B cell (primary cell): ENCODE data around the gene TAS2R60. TPM values are rescaled to one million over a fixed set of nuclear protein-coding genes. Genes with fewer than 3 reads are reported as not detected.

Source experiments
- ATAC-seq: fragments of 200-7000 bp; cut with Tn5 transposase; one replicate; pipeline ENCODE4 v1.10.0; 2021; ENCODE audit warnings: low read depth, mild to moderate bottlenecking, moderate number of reproducible peaks, moderate library complexity
- CTCF ChIA-PET: fragments of 350-600 bp; sonication (Branson Sonifier 250); formaldehyde crosslinking; loops from one replicate; lab custom pipeline; 2021; ENCODE audit warnings: antibody characterized with exemption, inconsistent platforms; lab: Charles Lee
- POLR2A ChIA-PET: fragments of 350-600 bp; sonication (Branson Sonifier 250); formaldehyde crosslinking; loops from one replicate; lab custom pipeline; 2021; ENCODE audit warnings: antibody characterized with exemption; lab: Charles Lee
- DNase-seq: peaks from one replicate; pipeline ENCODE4 v3.0.0; 2013
- H2AFZ ChIP-seq: 2 replicates; pipeline ENCODE4 v1.6.1; 2012; ENCODE audit warnings: mild to moderate bottlenecking, low read depth, low read length; ENCODE audit not compliant: insufficient read depth, poor library complexity, severe bottlenecking
- H3K27ac ChIP-seq, 2 donors: 1 replicate in 1 of 2; 2 replicates in 1 of 2; pipeline ENCODE4 v1.5.1; 2012 to 2013; ENCODE audit warnings: low read length in 2 of 2, mild to moderate bottlenecking in 2 of 2, moderate library complexity in 1 of 2
- H3K27me3 ChIP-seq, 4 experiments: fragments of 200-600 bp in 1 of 4; sonication (generic) in 1 of 4; replicated peaks in 1 of 4; 1 replicate in 2 of 4; 2 replicates in 2 of 4; pipeline versions ENCODE4 v1.6.1 to v1.7.0; 2013 to 2016; ENCODE audit warnings: low read length in 3 of 4, mild to moderate bottlenecking in 2 of 4, mixed read lengths in 1 of 4, moderate library complexity in 1 of 4; ENCODE audit not compliant: insufficient read depth in 4 of 4, control insufficient read depth in 3 of 4; ENCODE audit errors: control extremely low read depth in 1 of 4
- H3K36me3 ChIP-seq, 2 experiments: replicated peaks in 1 of 2; 1 replicate in 1 of 2; 2 replicates in 1 of 2; pipeline versions ENCODE4 v1.6.1 to v1.7.1; 2013; ENCODE audit warnings: low read length in 1 of 2; ENCODE audit not compliant: insufficient read depth in 2 of 2, control insufficient read depth in 1 of 2; ENCODE audit errors: control extremely low read depth in 1 of 2, extremely low read depth in 1 of 2
- H3K4me1 ChIP-seq, 2 donors: fragments of 200-600 bp in 1 of 2; sonication (generic) in 1 of 2; 1 replicate in 1 of 2; 2 replicates in 1 of 2; pipeline versions ENCODE4 v1.5.1 to v1.6.1; 2013 to 2017; ENCODE audit warnings: low read length in 2 of 2; ENCODE audit not compliant: control insufficient read depth in 2 of 2, insufficient read depth in 2 of 2
- H3K4me2 ChIP-seq: replicated peaks from 2 replicates; pipeline ENCODE3; 2012; ENCODE audit warnings: mild to moderate bottlenecking, low read depth, low read length; ENCODE audit not compliant: poor library complexity, severe bottlenecking
- H3K4me3 ChIP-seq, 5 experiments: fragments of 200-600 bp in 1 of 5; sonication (generic) in 1 of 5; 1 replicate in 3 of 5; 2 replicates in 2 of 5; pipeline versions ENCODE4 v1.5.1 to v1.7.0; 2011 to 2016; ENCODE audit warnings: low read length in 4 of 5, mild to moderate bottlenecking in 4 of 5, low read depth in 2 of 5, control low read depth in 1 of 5, moderate library complexity in 1 of 5; ENCODE audit not compliant: insufficient read depth in 1 of 5; ENCODE audit errors: control extremely low read depth in 1 of 5, extremely low read depth in 1 of 5
- H3K79me2 ChIP-seq: fragments of 200-600 bp; sonication (generic); one replicate; pipeline ENCODE4 v1.6.0; 2016; ENCODE audit warnings: low read length; ENCODE audit not compliant: control insufficient read depth, insufficient read depth
- H3K9ac ChIP-seq: fragments of 200-600 bp; sonication (generic); 2 replicates; pipeline ENCODE4 v1.6.1; 2017; ENCODE audit warnings: mild to moderate bottlenecking, low read length, moderate library complexity
- H3K9me3 ChIP-seq, 3 donors: one replicate each; pipeline versions ENCODE4 v1.6.1 to v1.7.1; 2013; ENCODE audit warnings: low read length in 2 of 3; ENCODE audit not compliant: control insufficient read depth in 2 of 3, insufficient read depth in 1 of 3; ENCODE audit errors: control extremely low read depth in 1 of 3
- H4K20me1 ChIP-seq: 2 replicates; pipeline ENCODE4 v1.6.0; 2012; ENCODE audit warnings: mild to moderate bottlenecking, low read length; ENCODE audit not compliant: insufficient read depth, control insufficient read depth, poor library complexity, severe bottlenecking
- H3K27ac Mint-ChIP-seq: one replicate; pipeline ENCODE4 v1.8.0; 2021; ENCODE audit warnings: mixed read lengths
- H3K27me3 Mint-ChIP-seq: one replicate; pipeline ENCODE4 v1.8.0; 2021; ENCODE audit warnings: mixed read lengths
- H3K4me1 Mint-ChIP-seq: one replicate; pipeline ENCODE4 v1.8.0; 2021; ENCODE audit warnings: mixed read lengths
- H3K4me3 Mint-ChIP-seq: one replicate; pipeline ENCODE4 v1.8.0; 2021; ENCODE audit warnings: mixed read lengths
- H3K9me3 Mint-ChIP-seq: one replicate; pipeline ENCODE4 v1.8.0; 2022; ENCODE audit warnings: mixed read lengths; ENCODE audit not compliant: insufficient read depth
- EZH2 ChIP-seq: IDR thresholded peaks from 2 replicates; pipeline ENCODE4 v1.6.1; 2012; ENCODE audit warnings: borderline replicate concordance, low read depth, mild to moderate bottlenecking, moderate library complexity, low read length; ENCODE audit not compliant: insufficient read depth, poor library complexity, severe bottlenecking
- WGBS: methylation state at CpG from one replicate; pipeline ENCODE4 v1.1.5; 2013; ENCODE audit warnings: missing lambda C conversion rate; ENCODE audit not compliant: insufficient coverage; 5-methylcytosine and 5-hydroxymethylcytosine counted together
- intact Hi-C: fragments of 100-400 bp; cut with micrococcal nuclease; formaldehyde crosslinking; loops from one replicate; pipeline ENCODE4 v1.10.0; 2022
- polyA plus RNA-seq: library from polyadenylated mRNA; depleted of rRNA; stranded (reverse); fragments of >200 nt; gene quantifications from 2 replicates; pipeline ENCODE4 v1.2.3, GENCODE V29; 2012
- total RNA-seq, 2 donors: library from RNA; stranded (reverse); fragments of 120-200 nt in 1 of 2; gene quantifications; 1 replicate in 1 of 2; 2 replicates in 1 of 2; pipeline versions ENCODE4 v1.2.3 to v1.2.4, GENCODE V29; 2013 to 2022
- TF ChIP-seq, protein P1 (sequence below): fragments of 200-600 bp; IDR thresholded peaks from one replicate; pipeline ENCODE4 v1.8.0; 2022; ENCODE audit warnings: antibody characterized with exemption, mild to moderate bottlenecking

TAS2R60 gene
- total and polyA plus RNA-seq, 2 donors (not counting 1 experiment from before 2014, with no cell fraction given), result not detected

DNA sequence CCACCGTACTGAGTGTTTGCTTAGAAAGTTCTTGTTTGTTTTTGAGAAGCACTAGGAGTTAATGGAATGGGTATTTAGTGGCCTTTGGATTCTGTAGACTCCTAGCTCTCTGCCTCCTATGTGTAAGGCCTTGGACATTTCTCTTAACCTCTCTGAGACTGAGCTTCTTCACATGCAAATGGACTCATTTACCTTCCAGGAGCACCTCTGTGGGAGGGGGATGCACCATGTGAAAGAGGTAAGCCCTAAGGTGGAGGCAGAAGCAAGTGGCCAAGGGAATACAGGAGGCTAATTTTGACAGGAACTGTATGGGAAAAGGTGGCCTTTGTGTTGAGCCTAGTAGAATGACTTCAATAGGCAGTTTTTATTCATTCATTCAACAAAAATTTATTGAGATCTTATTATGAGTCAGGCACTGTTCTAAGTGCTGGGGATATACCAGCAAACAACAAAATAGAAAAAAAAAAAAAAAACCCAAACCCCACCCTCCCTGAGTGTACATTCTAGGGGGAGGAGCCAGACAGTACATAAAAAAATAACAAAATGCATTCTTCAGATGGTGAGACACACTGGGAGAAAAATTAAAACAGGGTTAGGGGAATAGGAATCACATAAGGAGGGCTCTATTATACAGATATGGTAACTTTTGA is 25.4 kb upstream of the TAS2R60 start:
- no peak overlapping the region for H3K27ac Mint-ChIP-seq
- intact Hi-C loops, result loop anchor here (10.0 kb wide), 1 partner anchor 53 kb away; the partner anchor contains the start of gene FAM131B
- H3K4me3 Mint-ChIP-seq, result no peak overlapping the region
- Histone ChIP-seq H3K4me1 (no peaks in the 10 kb centered on the region), H3K79me2 (no peaks in the 10 kb centered on the region), H3K9me3 (no peaks in the 10 kb centered on the region), H3K4me2 (no peak overlapping the region), H4K20me1 (no peaks in the 10 kb centered on the region), H3K27ac (no peak overlapping the region), H3K27me3 (peaks cover 0 to 24% (median 14%) of the 10 kb centered on the region in 4 experiments), H3K36me3 (no peaks in the 10 kb centered on the region), H2AFZ (no peak overlapping the region), H3K4me3 (no peak overlapping the region), H3K9ac (no peak overlapping the region)
- WGBS, result no CpG with 5 or more reads among the region's 1 CpG
- TF ChIP-seq, protein P1, sequence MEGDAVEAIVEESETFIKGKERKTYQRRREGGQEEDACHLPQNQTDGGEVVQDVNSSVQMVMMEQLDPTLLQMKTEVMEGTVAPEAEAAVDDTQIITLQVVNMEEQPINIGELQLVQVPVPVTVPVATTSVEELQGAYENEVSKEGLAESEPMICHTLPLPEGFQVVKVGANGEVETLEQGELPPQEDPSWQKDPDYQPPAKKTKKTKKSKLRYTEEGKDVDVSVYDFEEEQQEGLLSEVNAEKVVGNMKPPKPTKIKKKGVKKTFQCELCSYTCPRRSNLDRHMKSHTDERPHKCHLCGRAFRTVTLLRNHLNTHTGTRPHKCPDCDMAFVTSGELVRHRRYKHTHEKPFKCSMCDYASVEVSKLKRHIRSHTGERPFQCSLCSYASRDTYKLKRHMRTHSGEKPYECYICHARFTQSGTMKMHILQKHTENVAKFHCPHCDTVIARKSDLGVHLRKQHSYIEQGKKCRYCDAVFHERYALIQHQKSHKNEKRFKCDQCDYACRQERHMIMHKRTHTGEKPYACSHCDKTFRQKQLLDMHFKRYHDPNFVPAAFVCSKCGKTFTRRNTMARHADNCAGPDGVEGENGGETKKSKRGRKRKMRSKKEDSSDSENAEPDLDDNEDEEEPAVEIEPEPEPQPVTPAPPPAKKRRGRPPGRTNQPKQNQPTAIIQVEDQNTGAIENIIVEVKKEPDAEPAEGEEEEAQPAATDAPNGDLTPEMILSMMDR, result no peak
- no peak for TF ChIP-seq EZH2
- DNase-seq, result no peak
- CTCF ChIA-PET, result interaction anchor here (0.7 to 5.3 kb wide), 15 partner anchors 9 to 335 kb away, joined by 3 to 172 read pairs (median 4); partner anchors contain the start of gene TAS2R40
- POLR2A ChIA-PET, result no interaction called here
- peaks cover 42% of the 10 kb centered on the region for H3K27me3 Mint-ChIP-seq
- no peaks in the 10 kb centered on the region for H3K9me3 Mint-ChIP-seq
- H3K4me1 Mint-ChIP-seq, result no peaks in the 10 kb centered on the region
- ATAC-seq, result no peak

DNA sequence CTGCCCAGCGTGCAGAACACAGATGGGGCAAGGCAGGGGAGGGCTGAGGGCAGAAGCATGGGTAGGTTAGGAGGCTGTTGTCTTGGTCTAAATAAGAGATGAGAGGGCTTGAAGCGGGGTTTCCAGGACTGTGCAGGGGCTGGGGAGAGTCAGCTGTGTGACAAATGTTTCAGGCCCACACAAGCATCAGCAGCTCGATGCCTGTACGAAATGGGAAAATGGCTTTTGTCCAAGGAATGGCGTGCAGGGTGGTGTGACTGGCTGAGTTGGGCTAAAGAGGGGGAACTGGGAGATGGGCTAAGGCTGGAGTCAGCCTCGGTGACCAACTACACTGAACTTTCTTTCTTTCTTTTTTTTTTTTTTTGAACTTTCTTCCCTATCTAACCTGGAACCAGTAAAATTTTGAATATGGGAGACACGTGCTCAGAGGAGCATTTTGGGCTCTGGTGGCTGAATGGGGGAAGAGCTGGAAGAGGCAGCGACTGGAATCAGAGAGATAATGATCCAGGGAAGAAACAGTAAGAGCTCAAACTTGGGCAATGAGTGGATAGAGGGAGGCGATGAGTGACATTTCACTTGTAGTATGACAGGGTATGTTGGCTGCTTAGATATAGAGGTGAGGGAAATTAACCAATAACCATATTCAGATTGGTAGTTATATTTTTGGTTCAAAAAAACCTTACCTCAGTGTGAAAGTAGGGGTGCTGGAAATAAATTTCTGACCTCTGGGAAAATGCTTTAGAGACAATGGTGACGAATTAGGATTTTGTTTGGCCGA is 24.4 kb upstream of the TAS2R60 start:
- ATAC-seq (no peak), DNase-seq (no peak)
- H4K20me1 ChIP-seq, result no peaks in the 10 kb centered on the region
- WGBS, result 88% methylated on average over 6 of the region's 11 CpGs
- H3K27ac Mint-ChIP-seq, result no peak overlapping the region
- H3K9ac ChIP-seq, result no peak overlapping the region
- TF ChIP-seq, protein P1, result no peak
- TF ChIP-seq EZH2, result no peak
- H3K4me3 ChIP-seq, result no peak overlapping the region
- H3K9me3 Mint-ChIP-seq, result no peaks in the 10 kb centered on the region
- peaks cover 0 to 18% (median 12%) of the 10 kb centered on the region in 4 experiments for H3K27me3 ChIP-seq
- H3K36me3 ChIP-seq, result no peaks in the 10 kb centered on the region
- H2AFZ ChIP-seq, result no peak overlapping the region
- no peaks in the 10 kb centered on the region for H3K79me2 ChIP-seq
- peaks cover 36% of the 10 kb centered on the region for H3K27me3 Mint-ChIP-seq
- POLR2A ChIA-PET, result no interaction called here
- H3K27ac ChIP-seq, result no peak overlapping the region
- intact Hi-C loops, result loop anchor here (10.0 kb wide), 1 partner anchor 54 kb away; the partner anchor contains the start of gene FAM131B
- H3K4me3 Mint-ChIP-seq, result no peak overlapping the region
- no peaks in the 10 kb centered on the region for H3K4me1 ChIP-seq
- no peaks in the 10 kb centered on the region for H3K4me1 Mint-ChIP-seq
- CTCF ChIA-PET, result interaction anchor here (0.9 to 5.3 kb wide), 2 partner anchors 178 to 318 kb away, joined by 3 to 172 read pairs; no protein-coding TSS in a partner anchor
- no peaks in the 10 kb centered on the region for H3K9me3 ChIP-seq
- no peak overlapping the region for H3K4me2 ChIP-seq
